MM.1S (cell line): Measurements from ENCODE around the gene ARHGAP27.

Experiments
- DNase-seq: peaks from one replicate; pipeline ENCODE4 v3.0.0-alpha.2; 2015
- H2AFZ ChIP-seq: fragments of 300-600 bp; sonication (generic); 2 replicates; pipeline ENCODE4 v1.6.0; 2016; ENCODE audit warnings: antibody characterized with exemption, low read length
- H3F3A ChIP-seq: fragments of 300-600 bp; sonication (generic); 2 replicates; pipeline ENCODE4 v1.6.1; 2016; ENCODE audit warnings: mild to moderate bottlenecking, antibody characterized with exemption, low read length, moderate library complexity, mixed read lengths; ENCODE audit not compliant: insufficient read depth
- H3K27ac ChIP-seq: fragments of 300-600 bp; sonication (generic); 2 replicates; pipeline ENCODE4 v1.5.1; 2016; ENCODE audit warnings: mild to moderate bottlenecking, low read length
- H3K27me3 ChIP-seq: fragments of 300-600 bp; sonication (generic); replicated peaks from 2 replicates; pipeline ENCODE4 v1.6.0; 2016; ENCODE audit warnings: low read length; ENCODE audit not compliant: insufficient read depth
- H3K36me3 ChIP-seq: fragments of 300-600 bp; sonication (generic); replicated peaks from 2 replicates; pipeline ENCODE4 v1.6.1; 2016; ENCODE audit warnings: mild to moderate bottlenecking, low read length, mixed read lengths; ENCODE audit not compliant: insufficient read depth
- H3K4me1 ChIP-seq: fragments of 300-600 bp; sonication (generic); 2 replicates; pipeline ENCODE4 v1.6.1; 2016; ENCODE audit warnings: low read length, mixed read lengths
- H3K4me2 ChIP-seq: fragments of 300-600 bp; sonication (generic); 2 replicates; pipeline ENCODE4 v1.6.0; 2016; ENCODE audit warnings: low read depth, low read length
- H3K4me3 ChIP-seq: fragments of 300-600 bp; sonication (generic); 2 replicates; pipeline ENCODE4 v1.5.1; 2016; ENCODE audit warnings: low read length, mixed read lengths
- H3K79me2 ChIP-seq: fragments of 300-600 bp; sonication (generic); 2 replicates; pipeline ENCODE4 v1.6.1; 2016; ENCODE audit warnings: mixed run types, low read length, mixed read lengths
- H3K9ac ChIP-seq: fragments of 300-600 bp; sonication (generic); 2 replicates; pipeline ENCODE4 v1.6.1; 2016; ENCODE audit warnings: low read length, mixed read lengths
- H3K9me2 ChIP-seq: fragments of 300-600 bp; sonication (generic); replicated peaks from 2 replicates; pipeline ENCODE4 v1.6.1; 2016; ENCODE audit warnings: mild to moderate bottlenecking, low read length, mixed read lengths; ENCODE audit not compliant: insufficient read depth
- H3K9me3 ChIP-seq: fragments of 300-600 bp; sonication (generic); replicated peaks from 2 replicates; pipeline ENCODE4 v1.6.1; 2016; ENCODE audit warnings: mild to moderate bottlenecking, low read length, mixed read lengths; ENCODE audit not compliant: insufficient read depth
- H4K20me1 ChIP-seq: fragments of 300-600 bp; sonication (generic); 2 replicates; pipeline ENCODE4 v1.6.1; 2016; ENCODE audit warnings: mild to moderate bottlenecking, low read length, moderate library complexity, mixed read lengths; ENCODE audit not compliant: insufficient read depth
- EZH2 ChIP-seq: fragments of 300-600 bp; sonication (generic); optimal IDR thresholded peaks from 2 replicates; pipeline ENCODE3; 2017; ENCODE audit warnings: low read depth, mild to moderate bottlenecking, antibody characterized with exemption, low read length, mixed read lengths
- EZH2phosphoT487 ChIP-seq: fragments of 300-600 bp; sonication (generic); IDR thresholded peaks from 2 replicates; pipeline ENCODE4 v1.6.1; 2018; ENCODE audit warnings: antibody characterized with exemption, low read length
- TF ChIP-seq, protein P1 (sequence below): fragments of 300-600 bp; sonication (generic); IDR thresholded peaks from 2 replicates; pipeline ENCODE4 v1.5.1; 2016; ENCODE audit warnings: antibody characterized with exemption, low read length, mixed read lengths

Gene ARHGAP27

DNA sequence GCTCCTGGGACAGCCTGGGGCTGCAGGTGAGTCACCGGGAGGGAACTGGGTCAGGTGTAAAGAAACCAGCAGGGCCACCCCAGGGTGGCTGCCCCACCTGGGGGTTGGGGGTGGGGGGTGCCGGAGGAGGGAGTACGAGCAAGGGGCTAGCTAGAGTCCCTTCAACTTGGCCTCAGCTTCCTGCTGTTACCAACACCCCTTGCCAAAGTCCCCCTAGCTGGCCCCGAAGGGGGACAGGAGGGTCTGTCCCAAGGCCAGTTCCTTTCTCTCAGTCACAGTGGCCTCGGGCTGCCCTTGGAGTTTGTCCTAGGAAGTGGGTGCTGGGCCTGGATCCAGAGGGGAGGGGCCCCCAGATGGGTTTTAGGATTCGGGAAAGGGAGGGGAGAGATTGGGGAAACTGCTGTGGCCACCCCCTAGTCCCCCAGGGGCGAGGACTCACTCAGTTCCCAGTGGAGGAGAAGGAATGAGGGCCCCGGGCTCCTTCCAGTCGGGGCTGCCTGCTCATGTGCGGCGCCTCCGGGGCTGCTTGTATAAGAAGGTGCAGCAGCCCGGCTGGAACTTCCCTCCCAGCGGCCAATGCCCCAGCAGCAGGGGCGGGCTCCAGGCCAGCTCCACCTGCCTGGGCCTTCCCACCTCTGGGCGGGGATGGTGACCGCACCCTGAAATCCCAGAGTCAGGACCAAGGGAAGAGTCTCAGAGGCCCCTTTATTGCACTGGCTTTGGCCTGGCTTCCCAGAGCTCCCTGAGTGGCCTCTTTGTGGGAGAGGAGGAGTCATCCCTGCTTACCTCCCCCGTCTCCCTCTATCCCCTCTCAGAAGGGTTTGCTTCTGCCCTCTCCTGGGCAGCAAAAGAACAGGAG, 7.3 kb downstream of the ARHGAP27 start:
- H3K9me2 ChIP-seq = no peaks in the 10 kb centered on the region
- peaks cover 29% of the 10 kb centered on the region for H3K4me1 ChIP-seq
- DNase-seq = no peak
- H3K36me3 ChIP-seq = no peaks in the 10 kb centered on the region
- no peaks in the 10 kb centered on the region for H4K20me1 ChIP-seq
- H3K79me2 ChIP-seq = peaks cover 77% of the 10 kb centered on the region
- no peaks in the 10 kb centered on the region for H3K9me3 ChIP-seq
- H3K4me3 ChIP-seq = peak overlapping the region; percentile 22; the same call in 1 of the 2 replicates
- H2AFZ ChIP-seq = no peak overlapping the region
- peaks cover 15% of the 10 kb centered on the region for H3F3A ChIP-seq
- TF ChIP-seq EZH2 = no peak
- TF ChIP-seq, protein P1, sequence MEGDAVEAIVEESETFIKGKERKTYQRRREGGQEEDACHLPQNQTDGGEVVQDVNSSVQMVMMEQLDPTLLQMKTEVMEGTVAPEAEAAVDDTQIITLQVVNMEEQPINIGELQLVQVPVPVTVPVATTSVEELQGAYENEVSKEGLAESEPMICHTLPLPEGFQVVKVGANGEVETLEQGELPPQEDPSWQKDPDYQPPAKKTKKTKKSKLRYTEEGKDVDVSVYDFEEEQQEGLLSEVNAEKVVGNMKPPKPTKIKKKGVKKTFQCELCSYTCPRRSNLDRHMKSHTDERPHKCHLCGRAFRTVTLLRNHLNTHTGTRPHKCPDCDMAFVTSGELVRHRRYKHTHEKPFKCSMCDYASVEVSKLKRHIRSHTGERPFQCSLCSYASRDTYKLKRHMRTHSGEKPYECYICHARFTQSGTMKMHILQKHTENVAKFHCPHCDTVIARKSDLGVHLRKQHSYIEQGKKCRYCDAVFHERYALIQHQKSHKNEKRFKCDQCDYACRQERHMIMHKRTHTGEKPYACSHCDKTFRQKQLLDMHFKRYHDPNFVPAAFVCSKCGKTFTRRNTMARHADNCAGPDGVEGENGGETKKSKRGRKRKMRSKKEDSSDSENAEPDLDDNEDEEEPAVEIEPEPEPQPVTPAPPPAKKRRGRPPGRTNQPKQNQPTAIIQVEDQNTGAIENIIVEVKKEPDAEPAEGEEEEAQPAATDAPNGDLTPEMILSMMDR = peak; percentile 37
- no peak overlapping the region for H3K27ac ChIP-seq
- no peaks in the 10 kb centered on the region for H3K27me3 ChIP-seq
- peak overlapping the region; percentile 47; the same call in 1 of the 2 replicates for H3K4me2 ChIP-seq
- H3K9ac ChIP-seq = peak overlapping the region; percentile 23; the same call in 1 of the 2 replicates

DNA sequence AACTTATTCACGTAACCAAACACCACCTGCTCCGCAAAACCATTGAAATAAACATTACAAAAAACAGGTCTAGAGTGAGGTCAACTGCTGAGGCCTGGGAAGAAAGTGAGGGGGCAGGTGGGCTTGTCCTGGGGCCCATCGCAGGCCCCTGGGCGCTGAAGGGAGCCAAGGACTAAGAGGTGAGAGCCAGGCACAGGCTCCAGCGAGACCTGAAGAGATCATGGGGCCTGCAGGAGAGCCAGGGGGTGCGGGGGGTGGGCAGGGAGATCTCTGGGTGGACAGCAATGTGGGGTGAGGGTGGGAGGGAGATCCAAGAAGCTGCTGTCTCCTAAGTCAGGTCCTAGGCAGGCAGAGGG, 7.9 kb downstream of the ARHGAP27 start:
- Histone ChIP-seq H3K4me1 (peaks cover 25% of the 10 kb centered on the region), H3K4me2 (no peak overlapping the region), H3K27me3 (no peaks in the 10 kb centered on the region), H3K4me3 (no peak overlapping the region), H3K27ac (no peak overlapping the region), H3K9ac (no peak overlapping the region), H4K20me1 (no peaks in the 10 kb centered on the region), H2AFZ (no peak overlapping the region), H3K36me3 (no peaks in the 10 kb centered on the region), H3K9me3 (no peaks in the 10 kb centered on the region), H3K79me2 (peaks cover 78% of the 10 kb centered on the region), H3K9me2 (no peaks in the 10 kb centered on the region), H3F3A (peaks cover 14% of the 10 kb centered on the region)
- no peak for DNase-seq
- no peak for TF ChIP-seq EZH2phosphoT487

DNA sequence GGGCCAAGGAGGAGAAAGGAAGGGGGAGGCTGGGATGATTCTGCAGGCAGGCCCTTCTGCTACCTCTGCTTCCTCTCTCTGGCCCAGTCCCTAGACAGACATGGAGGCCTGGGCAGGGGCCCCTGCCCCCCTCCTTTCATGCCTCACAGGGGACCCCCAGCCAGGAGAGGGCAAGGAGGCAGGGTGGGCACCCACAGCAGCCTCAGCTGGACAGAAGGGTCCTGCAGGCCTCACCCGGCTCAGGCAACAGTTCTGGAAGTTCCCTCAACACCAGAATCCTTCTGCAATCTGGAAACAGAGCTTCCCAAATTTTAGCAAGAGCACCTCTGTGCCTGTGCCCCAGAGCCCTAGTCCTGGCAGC, 8.7 kb downstream of the ARHGAP27 start:
- TF ChIP-seq, protein P1 = no peak
- no peak for TF ChIP-seq EZH2phosphoT487
- TF ChIP-seq EZH2 = no peak
- Histone ChIP-seq H3K27me3 (no peaks in the 10 kb centered on the region), H3K4me2 (no peak overlapping the region), H3K4me1 (peaks cover 21% of the 10 kb centered on the region), H3K9me2 (no peaks in the 10 kb centered on the region), H3F3A (peaks cover 9% of the 10 kb centered on the region), H3K79me2 (peaks cover 83% of the 10 kb centered on the region), H3K36me3 (no peaks in the 10 kb centered on the region), H4K20me1 (no peaks in the 10 kb centered on the region), H3K4me3 (no peak overlapping the region), H3K9me3 (no peaks in the 10 kb centered on the region), H2AFZ (no peak overlapping the region), H3K9ac (no peak overlapping the region), H3K27ac (no peak overlapping the region)
- no peak for DNase-seq
